SK-N-SH treated with all-trans-retinoic acid at 6 μM for 48 hours (cell line): ENCODE results near the gene HEXIM2.

Source experiments
- ARNTL ChIP-seq: fragments of 450-650 bp; formaldehyde crosslinking; IDR thresholded peaks from 2 replicates; pipeline ENCODE4 v1.5.0; 2020; ENCODE audit warnings: low read depth, mild to moderate bottlenecking, moderate library complexity, borderline replicate concordance
- CREB5 ChIP-seq: fragments of 250-450 bp; sonication (Bioruptor Pico); IDR thresholded peaks from 2 replicates; pipeline ENCODE4 v1.5.1; 2020; ENCODE audit warnings: low read depth, mild to moderate bottlenecking, moderate library complexity
- CSDC2 ChIP-seq: fragments of 250-450 bp; sonication (Bioruptor Pico); IDR thresholded peaks from 2 replicates; pipeline ENCODE4 v1.5.0; 2020; ENCODE audit warnings: mild to moderate bottlenecking, moderate library complexity
- ESRRG ChIP-seq: fragments of 250-450 bp; sonication (Bioruptor Pico); IDR thresholded peaks from 2 replicates; pipeline ENCODE4 v1.6.1; 2021; ENCODE audit warnings: mild to moderate bottlenecking
- GLIS3 ChIP-seq: fragments of 250-450 bp; sonication (Bioruptor Pico); IDR thresholded peaks from 2 replicates; pipeline ENCODE4 v1.5.0; 2020; ENCODE audit warnings: mild to moderate bottlenecking, moderate library complexity
- OSR1 ChIP-seq: fragments of 250-450 bp; sonication (Bioruptor Pico); IDR thresholded peaks from 2 replicates; pipeline ENCODE4 v1.8.0; 2022; ENCODE audit warnings: moderate library complexity, mild to moderate bottlenecking, inconsistent platforms
- POU6F1 ChIP-seq: fragments of 250-450 bp; sonication (Bioruptor Pico); IDR thresholded peaks from 2 replicates; pipeline ENCODE4 v1.8.0; 2021; ENCODE audit warnings: low read depth, mild to moderate bottlenecking, moderate library complexity, borderline replicate concordance
- SNAI2 ChIP-seq: fragments of 250-450 bp; sonication (Bioruptor Pico); IDR thresholded peaks from 2 replicates; pipeline ENCODE4 v1.5.0; 2020; ENCODE audit warnings: mild to moderate bottlenecking, moderate library complexity
- TCF4 ChIP-seq: fragments of 250-450 bp; sonication (Bioruptor Pico); IDR thresholded peaks from 2 replicates; pipeline ENCODE4 v1.8.0; 2021; ENCODE audit warnings: mild to moderate bottlenecking, moderate library complexity, borderline replicate concordance
- TSHZ2 ChIP-seq: fragments of 250-450 bp; sonication (Bioruptor Pico); IDR thresholded peaks from 2 replicates; pipeline ENCODE4 v1.5.0; 2020; ENCODE audit warnings: mild to moderate bottlenecking, moderate library complexity
- ZNF70 ChIP-seq: fragments of 450-650 bp; formaldehyde crosslinking; IDR thresholded peaks from 2 replicates; pipeline ENCODE4 v1.5.0; 2020; ENCODE audit warnings: mild to moderate bottlenecking, moderate library complexity
- TF ChIP-seq, protein P1 (sequence below): fragments of 250-450 bp; sonication (Bioruptor Pico); IDR thresholded peaks from 2 replicates; pipeline ENCODE4 v1.5.1; 2021; ENCODE audit warnings: mild to moderate bottlenecking, moderate library complexity
- TF ChIP-seq, protein P2 (sequence below): fragments of 250-450 bp; sonication (Bioruptor Pico); IDR thresholded peaks from 2 replicates; pipeline ENCODE4 v1.8.0; 2020; ENCODE audit warnings: mild to moderate bottlenecking, moderate library complexity, borderline replicate concordance

DNA sequence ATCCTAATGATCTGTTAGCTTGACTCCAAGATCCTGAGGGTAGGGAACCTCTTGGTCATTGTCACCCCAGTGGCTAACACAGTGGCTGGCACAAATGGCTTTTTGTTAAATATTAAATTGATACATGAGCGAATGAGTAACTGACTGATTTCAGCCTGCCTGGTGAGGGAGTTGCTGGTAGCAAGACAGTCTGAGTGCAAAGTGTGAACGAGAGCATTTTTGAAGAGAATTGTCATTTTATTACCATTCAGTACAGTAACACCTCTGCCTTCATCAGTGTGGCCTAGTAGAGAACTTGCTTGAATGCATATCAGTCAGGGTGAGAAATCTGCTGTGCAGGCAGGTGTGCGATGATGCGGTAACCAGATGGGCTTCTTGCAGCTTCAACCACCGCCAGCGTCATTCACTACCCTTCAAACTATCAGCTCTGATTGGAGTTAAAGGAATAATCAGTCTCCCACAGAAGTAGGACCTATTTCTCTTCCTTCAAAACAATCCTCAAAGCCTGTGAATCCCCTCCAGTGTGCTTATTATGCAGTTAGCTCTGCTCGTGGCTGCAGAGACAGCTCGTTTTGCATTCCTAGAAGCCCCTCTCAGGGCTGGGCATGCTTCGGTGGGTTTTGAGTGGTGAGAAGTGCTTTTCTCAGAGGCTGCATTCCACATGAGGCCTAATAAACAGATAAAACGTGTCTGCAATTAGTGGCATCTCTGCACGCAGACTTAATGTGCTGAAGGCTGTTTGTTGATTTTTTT lies 29.0 kb downstream of the HEXIM2 start:
- TF ChIP-seq OSR1 (CRISPR knock-in tag), result no peak
- no peak for TF ChIP-seq POU6F1 (CRISPR knock-in tag)
- TF ChIP-seq, protein P1, sequence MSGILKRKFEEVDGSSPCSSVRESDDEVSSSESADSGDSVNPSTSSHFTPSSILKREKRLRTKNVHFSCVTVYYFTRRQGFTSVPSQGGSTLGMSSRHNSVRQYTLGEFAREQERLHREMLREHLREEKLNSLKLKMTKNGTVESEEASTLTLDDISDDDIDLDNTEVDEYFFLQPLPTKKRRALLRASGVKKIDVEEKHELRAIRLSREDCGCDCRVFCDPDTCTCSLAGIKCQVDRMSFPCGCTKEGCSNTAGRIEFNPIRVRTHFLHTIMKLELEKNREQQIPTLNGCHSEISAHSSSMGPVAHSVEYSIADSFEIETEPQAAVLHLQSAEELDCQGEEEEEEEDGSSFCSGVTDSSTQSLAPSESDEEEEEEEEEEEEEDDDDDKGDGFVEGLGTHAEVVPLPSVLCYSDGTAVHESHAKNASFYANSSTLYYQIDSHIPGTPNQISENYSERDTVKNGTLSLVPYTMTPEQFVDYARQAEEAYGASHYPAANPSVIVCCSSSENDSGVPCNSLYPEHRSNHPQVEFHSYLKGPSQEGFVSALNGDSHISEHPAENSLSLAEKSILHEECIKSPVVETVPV (CRISPR knock-in tag), result no peak
- TF ChIP-seq ARNTL (CRISPR knock-in tag), result no peak
- no peak for TF ChIP-seq SNAI2 (CRISPR knock-in tag)
- no peak for TF ChIP-seq ZNF70
- TF ChIP-seq ESRRG, result no peak
- no peak for TF ChIP-seq CSDC2
- no peak for TF ChIP-seq TCF4
- no peak for TF ChIP-seq CREB5 (CRISPR knock-in tag)
- TF ChIP-seq GLIS3 (CRISPR knock-in tag), result no peak
- TF ChIP-seq TSHZ2 (CRISPR knock-in tag), result no peak
- TF ChIP-seq, protein P2, sequence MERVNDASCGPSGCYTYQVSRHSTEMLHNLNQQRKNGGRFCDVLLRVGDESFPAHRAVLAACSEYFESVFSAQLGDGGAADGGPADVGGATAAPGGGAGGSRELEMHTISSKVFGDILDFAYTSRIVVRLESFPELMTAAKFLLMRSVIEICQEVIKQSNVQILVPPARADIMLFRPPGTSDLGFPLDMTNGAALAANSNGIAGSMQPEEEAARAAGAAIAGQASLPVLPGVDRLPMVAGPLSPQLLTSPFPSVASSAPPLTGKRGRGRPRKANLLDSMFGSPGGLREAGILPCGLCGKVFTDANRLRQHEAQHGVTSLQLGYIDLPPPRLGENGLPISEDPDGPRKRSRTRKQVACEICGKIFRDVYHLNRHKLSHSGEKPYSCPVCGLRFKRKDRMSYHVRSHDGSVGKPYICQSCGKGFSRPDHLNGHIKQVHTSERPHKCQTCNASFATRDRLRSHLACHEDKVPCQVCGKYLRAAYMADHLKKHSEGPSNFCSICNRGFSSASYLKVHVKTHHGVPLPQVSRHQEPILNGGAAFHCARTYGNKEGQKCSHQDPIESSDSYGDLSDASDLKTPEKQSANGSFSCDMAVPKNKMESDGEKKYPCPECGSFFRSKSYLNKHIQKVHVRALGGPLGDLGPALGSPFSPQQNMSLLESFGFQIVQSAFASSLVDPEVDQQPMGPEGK (CRISPR knock-in tag), result no peak
